ENCODE results near the gene GOLIM4.

The GOLIM4 gene

DNA sequence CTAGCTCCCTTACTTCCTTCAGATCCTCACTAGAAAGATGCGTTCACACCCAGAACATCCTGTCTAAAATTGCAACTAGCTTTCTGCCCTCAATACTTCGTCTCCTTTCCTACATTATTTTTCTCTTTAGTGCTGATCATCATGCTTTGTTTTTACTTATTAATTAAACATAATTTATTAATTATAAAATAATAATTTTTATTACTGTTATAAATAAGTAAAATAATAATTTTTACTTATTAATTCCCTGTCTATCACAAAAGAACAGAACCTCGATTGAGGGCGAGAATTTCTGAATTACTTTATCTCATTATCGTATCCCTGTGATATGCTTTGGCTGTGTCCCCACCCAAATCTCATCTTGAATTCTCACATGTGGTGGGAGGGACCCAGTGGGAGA lies 41.3 kb downstream of the GOLIM4 start:
- H3K36me3 ChIP-seq (ENCODE audit: control insufficient read depth, insufficient read depth, low read length) = 0 out of 2 replicates have a peak, but pooled peaks cover 3% of the 10 kb centered on the region
- no peaks in the 10 kb centered on the region for H3K27me3 ChIP-seq (ENCODE audit: control insufficient read depth, insufficient read depth, low read length)
- 0 out of 2 replicates have a peak, but pooled peaks cover 5% of the 10 kb centered on the region for H3K4me1 ChIP-seq (ENCODE audit: control insufficient read depth, insufficient read depth, low read length)
- H3K27ac ChIP-seq (ENCODE audit: low read depth, low read length) = no peak overlapping the region
- H3K4me3 ChIP-seq (ENCODE audit: low read depth, low read length) = no peak overlapping the region
- no peak overlapping the region for H3K9ac ChIP-seq (ENCODE audit: low read length)
- peaks cover 35% of the 10 kb centered on the region for H3K9me3 ChIP-seq (ENCODE audit: control insufficient read depth, insufficient read depth, low read depth, low read length)

DNA sequence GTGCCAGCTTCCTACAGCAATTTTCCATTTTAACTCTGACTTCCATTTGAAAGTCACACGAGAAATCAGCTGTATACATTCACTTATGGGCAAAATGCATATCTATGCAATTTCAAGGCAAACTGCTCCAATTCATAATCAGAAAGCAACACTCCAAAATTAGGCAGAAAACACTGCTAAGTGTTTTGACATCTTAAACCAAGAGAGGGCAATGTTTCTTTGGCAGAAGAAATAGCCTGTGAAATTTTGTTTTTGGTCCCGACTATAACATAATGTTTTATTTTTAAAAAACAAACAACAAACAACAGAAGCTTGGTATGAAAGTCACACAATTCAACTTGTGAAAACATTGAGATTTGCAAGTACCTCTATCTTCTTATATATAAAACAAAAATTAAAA lies 42.6 kb downstream of the GOLIM4 start:
- peaks cover 28% of the 10 kb centered on the region for H3K9me3 ChIP-seq (ENCODE audit: control insufficient read depth, insufficient read depth, low read depth, low read length)
- H3K27me3 ChIP-seq (ENCODE audit: control insufficient read depth, insufficient read depth, low read length) = no peaks in the 10 kb centered on the region
- no peak overlapping the region for H3K4me3 ChIP-seq (ENCODE audit: low read depth, low read length)
- 0 out of 2 replicates have a peak, but pooled peaks cover 3% of the 10 kb centered on the region for H3K36me3 ChIP-seq (ENCODE audit: control insufficient read depth, insufficient read depth, low read length)
- H3K4me1 ChIP-seq (ENCODE audit: control insufficient read depth, insufficient read depth, low read length) = peaks cover 16% of the 10 kb centered on the region
- no peak overlapping the region for H3K27ac ChIP-seq (ENCODE audit: low read depth, low read length)
- no peak overlapping the region for H3K9ac ChIP-seq (ENCODE audit: low read length)

DNA sequence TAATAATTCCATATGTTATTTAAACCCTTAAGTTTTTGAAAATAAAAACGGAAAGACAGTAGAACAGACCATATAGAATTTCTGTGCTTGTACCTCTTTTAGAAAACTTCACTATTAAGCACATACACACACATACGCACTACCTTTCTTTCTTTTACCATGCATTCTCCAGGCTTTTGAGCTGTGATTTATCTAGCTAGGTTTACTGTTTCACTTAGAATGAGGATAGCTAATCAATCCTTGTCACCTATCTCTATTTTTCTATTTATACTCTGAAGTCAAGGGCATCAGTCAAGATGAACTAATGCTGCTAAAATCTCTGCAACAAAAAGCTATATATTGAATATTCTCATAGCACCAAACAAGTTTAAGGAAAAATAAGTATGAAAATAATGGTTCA lies 43.2 kb downstream of the GOLIM4 start:
- H3K27me3 ChIP-seq (ENCODE audit: control insufficient read depth, insufficient read depth, low read length) = no peaks in the 10 kb centered on the region

DNA sequence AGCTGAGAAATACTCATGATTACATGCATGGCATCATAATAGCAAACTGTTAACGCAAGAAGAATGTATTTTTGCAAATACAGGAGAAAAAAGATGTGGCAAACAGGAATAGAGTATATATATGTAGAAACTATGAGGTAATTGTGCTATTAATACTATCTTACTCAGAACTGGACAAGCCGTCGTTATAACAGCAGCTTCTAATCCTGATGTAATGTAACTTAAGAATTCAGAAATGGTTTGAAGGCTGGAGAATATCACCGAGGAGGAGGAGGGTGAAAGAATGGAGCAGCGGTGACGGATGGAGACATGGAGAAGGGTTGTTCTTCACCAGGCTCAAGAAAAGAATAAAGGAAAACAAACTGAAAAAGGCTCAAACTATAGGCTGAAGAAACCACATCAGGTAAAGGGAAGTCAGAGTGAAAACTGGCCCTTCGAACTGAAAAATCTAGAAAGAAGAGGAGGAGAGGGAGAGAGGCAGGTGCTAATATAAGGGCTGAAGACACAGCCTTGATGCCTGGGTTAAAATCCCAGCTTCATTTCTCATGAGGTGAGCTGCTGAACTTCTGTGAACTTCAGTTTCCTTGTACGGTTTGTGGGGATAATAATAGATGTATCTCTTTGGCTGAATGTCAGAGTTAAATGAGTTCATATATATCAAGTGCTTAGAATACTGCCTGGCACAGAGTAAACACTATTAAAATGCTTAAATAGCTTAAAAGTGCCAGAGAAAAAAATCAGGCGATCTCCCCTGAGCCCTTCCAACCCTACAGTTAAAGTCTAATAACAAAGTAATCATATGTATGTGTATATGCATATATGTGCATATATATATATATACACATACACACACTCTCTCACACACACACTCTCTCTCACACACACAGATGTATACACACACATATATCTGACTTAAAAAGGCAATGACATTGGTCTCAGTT lies 43.9 kb downstream of the GOLIM4 start:
- Histone ChIP-seq H3K9me3 (ENCODE audit: control insufficient read depth, insufficient read depth, low read depth, low read length) (peaks cover 15% of the 10 kb centered on the region), H3K36me3 (ENCODE audit: control insufficient read depth, insufficient read depth, low read length) (0 out of 2 replicates have a peak, but pooled peaks cover 3% of the 10 kb centered on the region), H3K4me1 (ENCODE audit: control insufficient read depth, insufficient read depth, low read length) (peaks cover 16% of the 10 kb centered on the region), H3K9ac (ENCODE audit: low read length) (no peak overlapping the region), H3K27me3 (ENCODE audit: control insufficient read depth, insufficient read depth, low read length) (no peaks in the 10 kb centered on the region), H3K4me3 (ENCODE audit: low read depth, low read length) (no peak overlapping the region), H3K27ac (ENCODE audit: low read depth, low read length) (no peak overlapping the region)

More for the DNA sequence above, 43.2 kb downstream of the GOLIM4 start:
- no peak overlapping the region for H3K9ac ChIP-seq (ENCODE audit: low read length)
- H3K4me1 ChIP-seq (ENCODE audit: control insufficient read depth, insufficient read depth, low read length) = peaks cover 16% of the 10 kb centered on the region
- no peak overlapping the region for H3K4me3 ChIP-seq (ENCODE audit: low read depth, low read length)
- H3K9me3 ChIP-seq (ENCODE audit: control insufficient read depth, insufficient read depth, low read depth, low read length) = peaks cover 22% of the 10 kb centered on the region
- H3K36me3 ChIP-seq (ENCODE audit: control insufficient read depth, insufficient read depth, low read length) = 0 out of 2 replicates have a peak, but pooled peaks cover 3% of the 10 kb centered on the region
- H3K27ac ChIP-seq (ENCODE audit: low read depth, low read length) = no peak overlapping the region

DNA sequence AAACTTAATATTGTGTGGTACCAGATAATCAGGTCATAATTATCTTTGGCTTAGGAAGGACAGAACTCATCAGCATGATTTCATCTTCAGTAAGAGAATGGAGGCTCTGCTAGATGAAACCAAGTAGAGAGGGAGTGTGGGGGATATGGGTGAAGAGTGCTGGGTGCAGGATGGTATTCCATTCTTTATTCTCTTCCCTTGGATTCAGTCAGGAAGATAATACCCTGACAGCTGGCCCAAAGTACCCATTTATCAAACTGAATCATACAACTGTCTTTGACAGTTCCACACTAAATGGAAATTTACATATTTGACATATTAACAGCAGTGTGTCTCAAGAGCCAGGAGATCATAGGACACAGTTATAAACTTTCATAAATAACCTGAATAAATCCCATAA lies 44.7 kb downstream of the GOLIM4 start:
- H3K4me1 ChIP-seq (ENCODE audit: control insufficient read depth, insufficient read depth, low read length) = peaks cover 16% of the 10 kb centered on the region
- H3K9ac ChIP-seq (ENCODE audit: low read length) = no peak overlapping the region
- no peak overlapping the region for H3K4me3 ChIP-seq (ENCODE audit: low read depth, low read length)

DNA sequence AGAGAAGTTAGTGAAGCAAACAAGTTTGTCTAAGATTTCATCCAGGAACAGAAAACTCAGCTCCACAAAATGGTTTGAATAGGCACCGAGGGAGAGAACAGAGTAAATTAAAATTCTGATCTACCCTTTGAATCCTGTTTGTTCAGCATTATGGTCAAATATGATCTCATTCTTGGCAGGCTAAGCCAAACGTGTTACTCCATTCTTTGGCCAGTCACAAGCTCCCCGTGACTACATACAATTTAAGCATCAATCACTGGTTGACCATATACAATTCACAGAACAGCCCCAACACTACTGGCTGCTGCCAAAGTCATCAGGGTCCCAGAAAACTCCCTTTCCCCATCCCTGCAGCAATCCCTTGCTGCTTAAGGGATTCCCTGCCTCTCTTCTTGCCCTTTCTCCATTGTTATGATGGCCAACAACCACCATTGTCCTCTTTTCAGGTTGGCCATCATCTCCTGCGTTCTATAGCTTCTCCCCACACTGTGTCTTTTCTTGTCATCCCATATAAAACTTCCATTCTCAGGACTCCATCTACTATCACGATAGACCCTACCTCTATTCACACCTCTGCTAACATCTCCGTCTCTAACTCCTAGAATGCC lies 46.3 kb downstream of the GOLIM4 start:
- no peaks in the 10 kb centered on the region for H3K36me3 ChIP-seq (ENCODE audit: control insufficient read depth, insufficient read depth, low read length)
- no peak overlapping the region for H3K9ac ChIP-seq (ENCODE audit: low read length)
- no peaks in the 10 kb centered on the region for H3K9me3 ChIP-seq (ENCODE audit: control insufficient read depth, insufficient read depth, low read depth, low read length)
- H3K27ac ChIP-seq (ENCODE audit: low read depth, low read length) = no peak overlapping the region
- H3K4me3 ChIP-seq (ENCODE audit: low read depth, low read length) = no peak overlapping the region
- H3K27me3 ChIP-seq (ENCODE audit: control insufficient read depth, insufficient read depth, low read length) = no peaks in the 10 kb centered on the region
- H3K4me1 ChIP-seq (ENCODE audit: control insufficient read depth, insufficient read depth, low read length) = peaks cover 16% of the 10 kb centered on the region

More for the DNA sequence above, 44.7 kb downstream of the GOLIM4 start:
- Histone ChIP-seq H3K27ac (ENCODE audit: low read depth, low read length) (no peak overlapping the region), H3K27me3 (ENCODE audit: control insufficient read depth, insufficient read depth, low read length) (no peaks in the 10 kb centered on the region), H3K36me3 (ENCODE audit: control insufficient read depth, insufficient read depth, low read length) (no peaks in the 10 kb centered on the region), H3K9me3 (ENCODE audit: control insufficient read depth, insufficient read depth, low read depth, low read length) (peaks cover 8% of the 10 kb centered on the region)

DNA sequence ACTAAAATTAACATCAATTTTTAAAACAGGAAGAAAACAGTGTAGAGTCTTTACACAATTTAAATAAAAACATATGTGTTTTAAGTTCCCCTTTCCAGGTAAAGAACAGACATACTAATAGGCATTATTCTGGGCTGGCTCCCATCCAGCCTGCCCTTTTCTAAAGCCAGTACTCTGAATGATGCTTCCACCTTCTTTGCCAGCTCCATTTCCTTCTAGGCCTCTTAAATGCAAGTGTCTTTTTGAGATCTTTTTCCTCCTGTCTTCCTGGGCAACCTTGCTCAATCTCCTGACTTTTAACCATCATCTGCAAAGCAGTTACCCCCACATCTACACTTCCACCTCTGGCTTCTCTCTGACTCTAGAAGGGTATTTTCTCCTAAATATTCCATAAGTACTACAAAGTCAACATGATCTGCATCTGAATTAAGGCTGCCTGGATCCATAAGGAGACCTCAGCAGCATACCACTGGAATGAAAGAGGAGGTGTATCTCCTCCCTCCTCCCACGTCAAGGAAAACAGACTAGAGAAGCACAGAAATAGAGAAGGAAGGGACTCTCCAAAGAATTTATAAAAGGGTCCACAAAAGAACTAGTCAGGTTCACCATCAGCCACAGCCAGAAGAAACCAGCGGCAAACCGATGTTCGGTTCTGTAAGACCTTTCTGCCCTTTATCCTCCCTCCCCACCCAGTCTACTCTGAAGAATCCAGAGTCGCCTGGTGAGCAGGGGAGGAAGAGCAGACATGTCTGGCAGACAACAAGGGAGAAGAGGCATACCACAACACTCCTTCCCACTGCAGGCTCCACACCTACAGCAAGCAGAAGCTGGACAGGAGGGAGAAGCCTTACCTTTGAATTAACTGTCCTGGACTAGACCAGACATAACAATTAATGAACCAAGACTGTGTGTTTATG lies 47.1 kb downstream of the GOLIM4 start:
- no peaks in the 10 kb centered on the region for H3K9me3 ChIP-seq (ENCODE audit: control insufficient read depth, insufficient read depth, low read depth, low read length)
- no peak overlapping the region for H3K9ac ChIP-seq (ENCODE audit: low read length)
- no peaks in the 10 kb centered on the region for H3K27me3 ChIP-seq (ENCODE audit: control insufficient read depth, insufficient read depth, low read length)
- no peak overlapping the region for H3K4me3 ChIP-seq (ENCODE audit: low read depth, low read length)
- H3K36me3 ChIP-seq (ENCODE audit: control insufficient read depth, insufficient read depth, low read length) = no peaks in the 10 kb centered on the region
- no peak overlapping the region for H3K27ac ChIP-seq (ENCODE audit: low read depth, low read length)
- H3K4me1 ChIP-seq (ENCODE audit: control insufficient read depth, insufficient read depth, low read length) = peaks cover 16% of the 10 kb centered on the region

DNA sequence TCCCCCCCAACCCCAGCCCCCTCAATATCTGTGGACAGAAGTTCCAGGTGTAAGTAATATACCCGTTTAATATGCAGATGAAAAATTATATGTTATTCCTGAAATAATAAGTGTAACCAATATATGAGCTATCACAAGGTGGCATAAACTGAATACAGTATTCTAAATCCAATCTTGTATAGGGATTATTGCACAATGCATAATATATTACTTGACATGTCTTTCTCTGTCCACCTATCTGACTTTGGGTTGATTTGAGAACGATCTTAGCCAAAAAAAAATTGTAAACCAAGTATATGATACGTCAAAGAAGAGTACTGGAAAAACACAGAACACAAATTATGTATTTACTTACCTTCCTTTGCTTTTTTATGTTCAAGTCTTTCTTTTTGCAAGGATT lies 47.8 kb downstream of the GOLIM4 start:
- no peak overlapping the region for H3K4me3 ChIP-seq (ENCODE audit: low read depth, low read length)
- H3K27ac ChIP-seq (ENCODE audit: low read depth, low read length) = no peak overlapping the region
- H3K27me3 ChIP-seq (ENCODE audit: control insufficient read depth, insufficient read depth, low read length) = no peaks in the 10 kb centered on the region
- H3K36me3 ChIP-seq (ENCODE audit: control insufficient read depth, insufficient read depth, low read length) = peaks cover 5% of the 10 kb centered on the region; the same call in 1 of the 2 replicates
- peaks cover 16% of the 10 kb centered on the region for H3K4me1 ChIP-seq (ENCODE audit: control insufficient read depth, insufficient read depth, low read length)
- H3K9ac ChIP-seq (ENCODE audit: low read length) = no peak overlapping the region
- no peaks in the 10 kb centered on the region for H3K9me3 ChIP-seq (ENCODE audit: control insufficient read depth, insufficient read depth, low read depth, low read length)

DNA sequence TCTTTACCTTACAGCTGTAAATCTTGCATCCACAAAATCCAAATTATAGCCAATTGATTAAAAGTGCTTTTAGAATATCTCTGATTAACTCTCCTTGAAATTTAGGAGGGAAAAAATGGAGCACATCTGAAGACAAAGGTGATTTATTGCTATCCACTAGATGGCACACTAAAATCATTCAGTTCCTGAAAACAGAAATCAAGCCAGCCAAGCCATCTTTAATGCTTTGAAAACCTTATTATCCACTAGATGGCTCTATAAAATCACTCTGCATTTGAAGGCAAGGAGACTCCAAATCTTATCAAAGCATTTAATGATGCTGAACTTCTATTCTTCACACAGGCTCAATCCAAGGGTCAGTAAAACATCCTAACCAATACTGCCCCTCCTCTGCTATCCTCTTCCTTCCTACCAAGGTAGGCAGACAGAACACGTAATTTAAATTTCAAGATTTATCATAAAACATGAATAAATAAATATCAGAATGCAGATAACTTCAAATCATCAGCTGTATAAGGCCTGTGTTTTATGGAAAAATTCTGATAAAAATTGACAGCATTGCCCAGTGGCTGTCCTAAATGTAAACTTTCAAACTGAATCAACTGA lies 48.4 kb downstream of the GOLIM4 start:
- no peaks in the 10 kb centered on the region for H3K9me3 ChIP-seq (ENCODE audit: control insufficient read depth, insufficient read depth, low read depth, low read length)
- H3K4me3 ChIP-seq (ENCODE audit: low read depth, low read length) = no peak overlapping the region
- peaks cover 16% of the 10 kb centered on the region for H3K4me1 ChIP-seq (ENCODE audit: control insufficient read depth, insufficient read depth, low read length)
- H3K27ac ChIP-seq (ENCODE audit: low read depth, low read length) = no peak overlapping the region
- no peak overlapping the region for H3K9ac ChIP-seq (ENCODE audit: low read length)
- H3K36me3 ChIP-seq (ENCODE audit: control insufficient read depth, insufficient read depth, low read length) = peaks cover 11% of the 10 kb centered on the region
- no peaks in the 10 kb centered on the region for H3K27me3 ChIP-seq (ENCODE audit: control insufficient read depth, insufficient read depth, low read length)

DNA sequence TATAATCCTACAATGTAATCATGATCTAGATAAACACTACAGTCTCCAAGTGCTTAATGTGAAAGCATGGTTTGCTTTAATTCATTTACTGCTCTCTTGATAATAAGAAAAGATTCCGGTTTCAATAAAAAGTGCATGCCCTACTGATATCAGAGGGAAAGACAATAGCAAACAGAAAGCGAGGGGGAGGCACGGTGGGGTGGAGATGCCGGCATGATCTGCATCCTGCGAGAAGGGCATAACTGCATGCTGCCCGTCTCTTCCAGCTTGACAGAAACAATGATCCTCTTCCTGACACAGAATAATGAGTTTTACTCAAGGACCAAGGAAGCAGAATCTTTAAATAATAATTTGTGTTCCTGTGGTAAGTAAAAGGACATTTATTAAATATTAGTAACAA lies 51.7 kb downstream of the GOLIM4 start:
- Histone ChIP-seq H3K27me3 (ENCODE audit: control insufficient read depth, insufficient read depth, low read length) (no peaks in the 10 kb centered on the region), H3K36me3 (ENCODE audit: control insufficient read depth, insufficient read depth, low read length) (peaks cover 16% of the 10 kb centered on the region), H3K9me3 (ENCODE audit: control insufficient read depth, insufficient read depth, low read depth, low read length) (no peaks in the 10 kb centered on the region), H3K4me3 (ENCODE audit: low read depth, low read length) (no peak overlapping the region), H3K9ac (ENCODE audit: low read length) (no peak overlapping the region), H3K27ac (ENCODE audit: low read depth, low read length) (no peak overlapping the region), H3K4me1 (ENCODE audit: control insufficient read depth, insufficient read depth, low read length) (peaks cover 8% of the 10 kb centered on the region)

All from HUES6 (cell line).